Pancreas (tissue), 10 donors: ENCODE results near the gene ZFAND3. TPM values are rescaled to one million over a fixed set of nuclear protein-coding genes. Genes with fewer than 3 reads are reported as not detected.

Source experiments
- ATAC-seq, 4 donors: fragments of 200-7000 bp; cut with Tn5 transposase; one replicate each; pipeline versions ENCODE4 v1.8.0 to v1.9.1; 2020; ENCODE audit warnings: mild to moderate bottlenecking in 4 of 4, moderate library complexity in 4 of 4
- DNase-seq, 6 donors: peaks; one replicate each; pipeline ENCODE4 v3.0.0-alpha.2; 2020
- FAIRE-seq: peaks from 2 replicates; lab custom pipeline; 2012; peaks lifted over from hg19 to GRCh38; lab: Jason Lieb, UNC
- H3K27ac ChIP-seq, 4 donors: fragments of 200-600 bp; sonication (generic); 1 replicate in 3 of 4; 2 replicates in 1 of 4; pipeline versions ENCODE4 v1.5.0 to v1.8.0; 2020
- H3K27me3 ChIP-seq, 4 donors: fragments of 200-600 bp; one replicate each; pipeline ENCODE4 v1.8.0; 2021
- H3K36me3 ChIP-seq, 3 donors: fragments of 200-600 bp; sonication (generic) in 1 of 3; one replicate each; pipeline versions ENCODE4 v1.5.0 to v1.8.0; 2020 to 2021
- H3K4me1 ChIP-seq, 3 donors: fragments of 200-600 bp; one replicate each; pipeline ENCODE4 v1.8.0; 2021
- H3K4me3 ChIP-seq, 4 donors: fragments of 200-600 bp; sonication (generic) in 2 of 4; one replicate each; pipeline versions ENCODE4 v1.5.0 to v1.8.0; 2020 to 2021
- H3K9me3 ChIP-seq, 4 donors: fragments of 200-600 bp; one replicate each; pipeline ENCODE4 v1.8.0; 2021
- CTCF ChIP-seq, 4 donors: fragments of 200-600 bp; sonication (generic) in 3 of 4; IDR thresholded peaks; one replicate each; pipeline versions ENCODE4 v1.5.0 to v1.8.0; 2021; ENCODE audit warnings: antibody characterized with exemption in 4 of 4
- WGBS, 2 donors: extraction: QIAGEN DNeasy Blood & Tissue Kit; methylation state at CpG; one replicate each; pipeline ENCODE4 v1.1.7; 2013; 5-methylcytosine and 5-hydroxymethylcytosine counted together
- intact Hi-C, 3 donors: fragments of 100-400 bp; cut with DNase I; formaldehyde crosslinking; loops; one replicate each; pipeline versions ENCODE4 v1.11.1 to v1.14.2; 2022
- polyA plus RNA-seq, 2 donors: library from polyadenylated mRNA; stranded (reverse); fragments of 200-250 nt; gene quantifications; one replicate each; pipeline ENCODE4 v1.2.3, GENCODE V29; 2013
- total RNA-seq, 6 donors: library from RNA; stranded (reverse); fragmentation: NEBNext Ultra II Directional in 4 of 6; extraction: Animal tissue kit (Norgen Biotek cat#: 25700) in 4 of 6; gene quantifications; one replicate each; pipeline versions ENCODE4 v1.2.1 to v1.2.4, GENCODE V29; 2021 to 2023
- donor health status: healthy with polysubstance abuse.
- donor health status: DM: no; HTN: no; CAD: no; lungs with moderate emphysema.
- donor health status: DM: no; HTN: no; CAD: no.
- donor health status: control.
- donor health status: control.
- donor health status: Bipolar disorder and iron deficiency.
- donor health status: DM: yes; HTN: yes; CAD: no.
- donor health status: DM: no; HTN: no; CAD: no.
- donor health status: DM: no; HTN: no; CAD: no.
- donor health status: DM: yes; HTN: yes; CAD: no.

Gene ZFAND3
- total and polyA plus RNA-seq, 8 donors = 13.1 to 49.8 (median 31.8) TPM

DNA sequence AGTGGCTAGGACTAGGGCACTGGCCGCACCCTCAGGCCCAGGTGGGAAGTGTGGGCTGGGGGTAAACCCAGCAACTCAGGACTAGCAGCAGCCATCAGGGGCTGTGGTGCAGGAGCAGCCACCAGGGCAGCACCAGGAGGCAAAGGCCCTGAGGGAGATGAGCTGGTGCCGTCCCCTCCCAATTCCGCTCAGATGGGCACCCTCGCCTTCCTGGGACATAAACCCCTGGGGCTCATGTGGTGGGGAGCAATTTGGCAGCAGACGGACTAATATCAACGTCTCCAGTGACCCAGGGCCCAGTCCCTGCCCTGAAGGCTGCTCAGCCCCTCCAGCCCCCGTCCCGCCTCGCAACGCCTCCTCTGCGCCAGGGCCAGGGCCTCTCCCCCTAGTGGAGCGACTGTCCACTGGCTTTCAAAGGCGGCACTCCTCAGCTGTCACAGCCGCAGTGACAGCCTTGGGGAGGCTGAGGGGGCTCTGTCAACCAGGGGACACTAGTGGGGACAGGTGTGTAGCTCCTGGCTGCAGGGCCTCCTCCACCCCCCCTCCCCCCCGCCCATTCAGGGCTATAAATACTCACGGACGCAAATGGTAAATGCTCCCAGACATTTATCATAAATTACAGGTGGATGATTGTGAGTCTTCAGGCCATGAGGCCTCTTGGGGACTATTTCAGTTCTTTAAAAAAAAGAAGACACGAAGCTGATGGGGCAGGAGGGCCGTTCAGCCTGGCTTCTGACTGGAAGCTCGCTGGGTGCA is 349.9 kb downstream of the ZFAND3 start:
- FAIRE-seq = no peak
- WGBS, 2 donors = 80 to 85% methylated on average over 20 of the region's 20 CpGs
- no peak for DNase-seq
- Histone ChIP-seq H3K4me1 (no peaks in the 10 kb centered on the region), H3K36me3 (no peaks in the 10 kb centered on the region), H3K9me3 (no peaks in the 10 kb centered on the region), H3K27me3 (no peaks in the 10 kb centered on the region), H3K27ac (no peak overlapping the region), H3K4me3 (no peak overlapping the region)
- no peak for TF ChIP-seq CTCF (IDR thresholded peaks at IDR 0.05)
- intact Hi-C loops = no loop called here
- ATAC-seq = no peak

GRCh38 chr6:38169977-38170526 is 350.5 kb downstream of the ZFAND3 start:
- intact Hi-C loops = no loop called here
- peak; percentile 31 to 66 (median 49) for ATAC-seq
- H3K9me3 ChIP-seq = no peaks in the 10 kb centered on the region
- no peak for DNase-seq
- no peak for TF ChIP-seq CTCF (IDR thresholded peaks at IDR 0.05)
- H3K36me3 ChIP-seq = no peaks in the 10 kb centered on the region
- H3K4me3 ChIP-seq = no peak overlapping the region
- WGBS, 2 donors = 64% methylated on average over 18 to 19 of the region's 19 CpGs
- no peaks in the 10 kb centered on the region for H3K27me3 ChIP-seq
- FAIRE-seq = no peak
- no peak overlapping the region for H3K27ac ChIP-seq
- no peaks in the 10 kb centered on the region for H3K4me1 ChIP-seq

DNA sequence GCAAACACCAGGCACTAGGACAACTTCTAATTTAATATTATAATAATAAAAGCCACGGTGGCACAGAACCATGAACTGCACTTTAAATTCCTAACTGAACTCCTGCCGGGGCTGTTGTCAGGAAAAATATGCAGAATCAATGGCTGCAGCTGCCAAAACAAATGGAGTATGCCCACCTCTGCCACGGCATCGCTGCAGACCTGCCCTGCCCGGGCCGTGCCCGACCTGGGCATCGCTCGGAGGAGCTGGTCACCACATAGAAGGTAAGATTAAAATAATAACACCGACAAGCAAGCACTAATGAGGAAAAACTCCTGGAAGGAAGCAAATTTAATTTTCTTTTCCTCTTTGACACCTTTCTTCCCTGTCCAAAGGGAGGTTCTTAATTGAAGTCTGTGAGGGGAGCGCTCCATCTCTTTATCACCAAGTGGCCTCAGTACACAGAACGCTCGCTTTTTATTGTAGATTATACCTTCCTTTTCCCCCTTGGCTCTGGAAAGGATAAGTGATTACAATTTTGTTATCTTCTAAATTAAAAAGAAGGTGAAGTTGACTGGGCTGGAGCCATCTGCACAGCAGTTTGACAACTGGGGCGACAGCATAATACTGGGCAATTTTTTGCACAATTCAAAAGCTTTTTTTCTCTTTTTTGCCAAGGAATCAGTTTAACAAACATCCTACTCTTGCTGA is 351.3 kb downstream of the ZFAND3 start:
- Histone ChIP-seq H3K36me3 (no peaks in the 10 kb centered on the region), H3K4me1 (no peaks in the 10 kb centered on the region), H3K27me3 (no peaks in the 10 kb centered on the region), H3K27ac (no peak overlapping the region), H3K4me3 (no peak overlapping the region), H3K9me3 (no peaks in the 10 kb centered on the region)
- ATAC-seq (peak in 2 of 4 donors; percentile 22 to 31), DNase-seq (no peak), FAIRE-seq (no peak)
- whole genome bisulfite sequencing, 2 donors = 65 to 67% methylated on average over 14 of the region's 14 CpGs
- no peak for TF ChIP-seq CTCF (IDR thresholded peaks at IDR 0.05)
- intact Hi-C loops = no loop called here

- DNase-seq = no peak
- intact Hi-C loops = no loop called here
- Histone ChIP-seq H3K4me3 (no peak overlapping the region), H3K4me1 (peaks cover 0 to 5% (median 0%) of the 10 kb centered on the region in 3 donors), H3K27ac (no peak overlapping the region), H3K9me3 (no peaks in the 10 kb centered on the region), H3K36me3 (no peaks in the 10 kb centered on the region), H3K27me3 (no peaks in the 10 kb centered on the region)
- WGBS, 2 donors = 82 to 83% methylated on average over 13 of the region's 13 CpGs
- FAIRE-seq = no peak
- ATAC-seq = no peak
- TF ChIP-seq CTCF (IDR thresholded peaks at IDR 0.05) = no peak
Observed at GRCh38 chr6:38171997-38172738, 352.6 kb downstream of the ZFAND3 start.
